HG02870 (cell line): ENCODE measurements around the gene SWI5.
"Not testable (repeated sequence)": the region's sequence is repeated elsewhere in the genome, so short reads cannot be mapped to it uniquely, and the experiment has no call there.

Experiments used
- ATAC-seq: cut with Tn5 transposase; IDR thresholded peaks from one replicate; pipeline ENCODE4 v1.9.1; 2021; ENCODE audit warnings: mild to moderate bottlenecking, moderate library complexity; ENCODE audit not compliant: unreplicated experiment

Gene SWI5

DNA sequence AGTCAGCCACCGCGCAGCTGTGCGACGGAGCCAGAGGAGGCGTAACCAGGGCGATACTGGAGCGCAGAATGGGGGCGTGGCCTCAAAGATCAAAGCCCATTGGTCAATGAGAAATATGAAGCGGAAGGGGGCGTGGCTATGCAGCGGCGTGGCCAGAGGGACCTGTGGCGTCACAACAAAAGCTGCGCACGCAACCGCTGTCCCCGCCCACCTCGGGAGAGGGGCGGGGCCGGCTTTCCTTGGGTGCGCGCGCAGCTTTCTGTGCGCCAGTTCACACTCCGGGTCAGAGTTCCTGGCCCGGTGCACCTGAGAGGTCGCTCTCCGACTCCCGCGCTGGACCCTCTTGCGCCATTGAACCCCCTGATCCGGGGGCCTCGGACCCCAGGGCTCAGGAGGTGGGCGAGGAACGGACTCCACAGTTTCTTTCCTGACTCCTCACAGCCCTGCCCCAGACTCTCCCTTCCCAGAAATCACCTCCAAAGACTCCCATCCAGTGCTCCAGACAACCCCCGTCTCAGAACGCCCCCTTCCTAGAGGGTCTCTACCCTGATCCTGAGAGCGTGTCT lies at the start of gene SWI5:
Gene SWI5 (plus strand): TSS at position 269 of the 566 bp plus-strand sequence.
- peak; percentile 95 for ATAC-seq

DNA sequence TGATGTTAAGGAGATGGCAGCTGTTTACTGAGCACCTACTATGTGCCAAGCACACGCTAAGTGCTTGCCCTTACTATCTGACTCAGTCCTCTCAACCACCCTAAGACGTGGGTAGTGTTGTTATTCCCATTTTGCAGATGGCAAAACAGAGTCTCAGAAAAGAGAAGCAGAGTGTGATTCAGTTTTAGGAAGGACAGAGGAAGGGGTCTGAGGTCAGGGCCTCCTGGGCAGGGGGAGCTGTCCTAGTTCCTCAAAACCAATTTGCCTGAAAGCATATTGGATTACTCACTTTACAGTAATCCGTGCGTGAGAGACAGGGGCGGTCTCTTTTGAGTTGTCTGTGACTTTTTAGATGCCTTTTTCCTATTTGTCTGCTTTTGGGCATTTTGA lies 49.7 kb upstream of the SWI5 start:
- ATAC-seq = no peak

DNA sequence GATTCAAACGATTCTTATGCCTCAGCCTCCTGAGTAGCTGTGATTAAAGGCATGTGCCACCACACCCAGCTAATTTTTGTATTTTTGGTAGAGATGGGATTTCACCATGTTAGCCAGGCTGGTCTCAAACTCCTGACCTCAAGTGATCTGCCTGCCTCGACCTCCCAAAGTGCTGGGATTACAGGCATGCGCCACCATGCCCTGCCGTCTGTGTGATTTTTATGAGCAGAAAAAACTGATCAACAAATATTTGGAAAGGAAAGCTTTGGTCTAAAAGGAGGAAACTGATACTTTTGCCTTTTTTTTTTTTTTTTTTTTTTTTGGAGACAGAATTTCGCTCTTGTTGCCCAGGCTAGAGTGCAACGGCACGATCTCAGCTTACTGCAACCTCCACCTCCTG lies 45.2 kb upstream of the SWI5 start:
- not testable (repeated sequence) for ATAC-seq

DNA sequence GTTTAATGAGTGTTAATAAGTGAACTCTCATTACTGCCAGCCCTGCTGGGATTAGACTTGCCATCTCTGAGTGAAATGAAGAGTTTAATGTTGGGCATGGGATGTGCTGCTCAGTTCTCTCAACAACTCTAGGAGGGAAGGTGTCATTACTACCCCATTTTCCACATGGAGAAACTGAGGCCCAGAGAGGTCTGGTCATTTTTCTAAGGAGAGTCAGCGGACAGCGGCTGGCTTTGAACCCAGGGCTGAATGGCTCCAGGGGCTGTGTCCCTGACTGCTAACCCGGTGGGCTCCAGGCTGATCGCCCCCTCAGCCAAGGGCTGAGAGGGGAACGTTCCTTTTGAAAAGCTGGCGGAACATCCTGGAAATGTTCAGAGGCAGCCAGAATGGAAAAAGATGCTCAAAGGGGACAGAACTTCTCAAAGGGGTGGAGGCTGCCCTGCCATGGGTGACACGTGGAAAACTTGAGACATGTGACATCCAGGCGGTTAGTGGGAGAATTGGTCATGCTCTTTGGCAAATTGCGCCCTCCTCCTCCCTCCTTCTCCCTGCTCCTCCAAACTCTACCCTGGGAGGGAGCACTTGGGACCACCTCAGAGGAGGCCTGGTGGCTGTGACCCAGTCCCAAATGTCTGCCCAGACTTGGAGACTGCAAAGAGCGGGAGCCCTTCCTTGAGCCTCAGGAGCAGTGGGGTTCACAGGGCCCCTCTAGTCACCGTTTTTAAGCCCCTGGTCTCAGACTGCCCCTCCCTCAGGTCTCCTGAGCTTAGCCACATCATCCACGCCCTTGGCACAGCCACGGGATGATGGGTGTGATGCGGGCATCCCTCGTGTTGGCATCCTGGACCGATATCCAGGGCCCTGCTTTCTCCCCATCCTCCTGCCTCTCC lies 44.2 kb upstream of the SWI5 start:
- ATAC-seq = no peak

DNA sequence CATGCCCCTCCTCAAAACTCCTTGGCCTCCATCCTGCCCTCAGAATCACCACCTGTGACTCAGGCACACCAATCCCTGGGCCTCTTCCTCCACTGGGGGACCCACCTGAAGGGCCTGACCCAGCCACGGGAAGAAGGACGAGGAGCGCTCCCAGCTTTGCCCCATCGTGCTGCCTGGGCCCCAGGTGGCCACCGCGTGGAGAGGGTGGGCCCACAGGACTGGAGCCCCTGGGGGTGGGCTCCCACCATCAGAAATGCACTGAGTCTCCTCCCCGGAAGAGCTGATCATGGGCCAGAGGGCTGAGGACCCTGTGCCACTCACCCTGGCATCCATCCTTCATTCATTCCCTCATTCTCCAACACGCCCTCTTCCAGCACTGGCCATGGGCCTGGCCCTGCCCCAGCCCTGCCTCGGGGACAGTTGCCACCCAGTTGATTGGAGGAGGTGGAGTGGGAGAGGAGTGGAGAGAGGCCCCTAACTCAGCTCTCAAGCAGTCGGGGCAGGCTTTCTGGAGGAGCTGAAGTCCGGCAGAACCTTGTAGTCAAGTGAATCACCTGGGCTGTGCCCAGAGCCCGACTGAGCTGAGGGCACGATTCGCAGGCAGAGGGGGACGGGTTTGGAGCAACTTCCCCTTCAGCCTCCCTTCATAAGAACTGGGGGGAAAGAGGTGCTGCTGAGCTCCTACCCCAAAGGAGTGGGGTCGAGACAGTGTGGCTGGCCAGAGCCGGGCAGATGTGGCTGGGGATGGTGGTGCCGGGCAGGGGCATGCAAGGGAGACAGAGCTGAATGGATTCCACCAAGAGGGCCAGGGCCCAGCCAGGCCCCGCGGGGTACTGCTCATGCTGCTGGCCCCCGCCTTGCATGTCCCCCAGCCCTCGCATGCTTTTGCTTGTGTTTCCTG lies 43.3 kb upstream of the SWI5 start:
- ATAC-seq = no peak

- ATAC-seq = no peak
These were observed 42.2 kb upstream of the SWI5 start for GRCh38 chr9:128233817-128234406.

- ATAC-seq = no peak
These were observed 34.0 kb upstream of the SWI5 start for GRCh38 chr9:128242124-128242523.

DNA sequence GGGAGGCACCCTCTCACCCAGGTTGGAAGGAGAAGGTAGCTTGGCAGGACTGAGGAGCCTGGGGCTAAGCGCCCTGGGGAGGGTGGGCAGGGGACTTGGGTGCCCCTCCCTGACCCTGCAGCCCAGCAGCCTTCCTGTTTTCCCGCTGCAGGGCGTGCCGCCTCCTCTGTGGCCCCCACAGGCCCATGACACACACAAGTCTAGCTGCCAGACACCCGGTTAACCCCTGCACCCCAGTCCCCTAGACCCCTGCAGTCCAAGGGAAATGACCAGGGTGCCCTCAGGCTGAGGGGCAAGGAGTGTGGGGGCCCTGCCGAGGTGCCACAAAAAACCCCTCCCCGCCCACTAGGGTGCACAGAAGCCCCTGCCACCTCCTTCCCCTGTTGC lies 33.3 kb upstream of the SWI5 start:
- no peak for ATAC-seq

- no peak for ATAC-seq
These were observed 32.7 kb upstream of the SWI5 start for GRCh38 chr9:128243215-128244018.

DNA sequence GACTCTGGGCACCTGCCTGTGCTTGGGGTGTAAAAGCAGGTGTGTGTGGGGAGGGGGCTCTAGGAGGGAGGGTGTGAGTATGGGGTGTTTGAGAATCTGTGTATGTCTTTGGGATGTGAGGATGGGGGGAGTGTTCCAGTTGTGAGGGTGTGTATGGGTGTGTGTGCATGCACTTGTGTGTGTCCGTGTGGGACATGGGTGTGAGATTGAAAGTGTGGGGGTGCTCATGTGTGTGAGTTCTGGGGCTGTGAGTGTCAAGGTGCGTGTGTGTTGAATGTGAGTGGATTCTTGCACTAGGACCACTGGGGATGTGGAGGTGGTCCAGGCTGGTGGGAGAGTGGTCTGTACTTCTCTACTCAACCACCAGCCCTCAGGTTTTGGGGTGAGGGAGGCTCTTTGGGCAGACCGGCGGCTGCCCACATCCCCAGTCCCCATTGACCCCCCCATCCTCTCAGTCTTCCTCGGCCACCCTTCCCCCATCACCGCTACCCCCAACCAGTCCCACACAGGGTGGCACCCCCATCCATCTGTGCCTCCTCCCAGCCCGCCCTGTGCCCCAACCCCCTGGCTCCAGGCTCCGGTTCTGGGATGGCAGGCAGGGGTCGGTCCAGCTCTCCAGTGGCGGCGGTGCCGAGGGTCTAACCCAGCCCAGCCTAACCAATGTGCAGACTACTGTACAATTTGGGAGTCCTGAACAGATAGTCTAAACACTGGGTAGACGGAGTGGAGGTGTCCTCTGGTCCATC lies 31.8 kb upstream of the SWI5 start:
- ATAC-seq = no peak

- no peak for ATAC-seq
These were observed 31.2 kb upstream of the SWI5 start for GRCh38 chr9:128244837-128245231.

- no peak for ATAC-seq
These were observed 30.5 kb upstream of the SWI5 start for GRCh38 chr9:128245421-128246151.

GRCh38 chr9:128246471-128246870 lies 29.6 kb upstream of the SWI5 start:
- no peak for ATAC-seq

GRCh38 chr9:128247226-128247803 lies 28.8 kb upstream of the SWI5 start:
- no peak for ATAC-seq

DNA sequence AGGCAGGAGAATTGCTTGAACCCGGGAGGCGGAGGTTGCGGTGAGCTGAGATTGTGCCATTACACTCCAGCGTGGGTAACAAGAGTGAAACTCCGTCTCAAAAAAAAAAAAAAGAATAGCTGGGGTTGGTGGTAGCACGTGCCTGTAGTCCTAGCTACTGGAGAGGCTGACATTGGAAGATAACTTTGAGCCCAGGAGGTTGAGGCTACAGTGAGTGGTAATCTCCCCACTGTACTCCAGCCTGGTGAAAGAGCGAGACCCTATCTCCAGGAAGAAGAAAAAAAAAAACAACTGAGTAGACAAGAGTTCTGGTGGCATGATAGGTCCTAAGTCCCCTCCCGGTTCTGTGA lies 26.5 kb upstream of the SWI5 start:
- no peak for ATAC-seq

DNA sequence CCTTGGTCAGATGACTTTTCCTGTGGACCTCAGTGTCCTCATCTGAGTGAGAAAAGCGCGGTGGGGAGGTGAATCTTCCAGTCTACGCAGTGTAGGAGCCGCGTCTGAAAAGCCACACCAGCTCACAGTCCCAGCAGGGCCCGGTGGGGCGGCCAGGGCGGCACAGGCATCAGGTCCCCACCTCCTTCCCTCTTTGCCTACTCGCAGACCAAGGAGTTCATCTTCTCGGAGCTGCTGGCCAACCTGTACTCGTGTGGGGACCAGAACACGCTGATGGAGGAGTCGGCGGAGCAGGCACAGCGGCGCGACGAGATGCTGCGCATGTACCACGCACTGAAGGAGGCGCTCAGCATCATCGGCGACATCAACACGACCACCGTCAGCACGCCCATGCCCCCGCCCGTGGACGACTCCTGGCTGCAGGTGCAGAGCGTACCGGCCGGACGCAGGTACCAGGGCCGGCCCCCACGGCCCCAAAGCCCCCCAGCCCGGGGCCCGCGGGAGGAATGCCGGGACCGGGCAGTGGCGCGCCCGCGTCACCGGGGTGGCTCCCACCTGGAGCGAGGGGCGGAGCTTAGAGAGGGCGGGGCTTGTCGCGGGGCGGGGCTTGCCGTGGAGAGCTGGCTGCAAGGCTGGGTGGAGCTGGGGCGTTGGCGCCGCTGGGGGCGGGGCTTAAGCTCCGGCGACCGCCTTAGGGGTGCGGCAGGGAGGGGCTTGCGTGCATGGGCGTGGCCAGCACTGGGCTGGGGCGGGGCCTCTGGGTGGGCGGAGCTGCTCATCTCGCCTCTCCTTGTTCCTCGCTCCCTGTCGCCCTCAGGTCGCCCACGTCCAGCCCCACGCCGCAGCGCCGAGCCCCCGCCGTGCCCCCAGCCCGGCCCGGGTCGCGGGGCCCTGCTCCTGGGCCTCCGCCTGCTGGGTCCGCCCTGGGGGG lies 25.9 kb upstream of the SWI5 start:
- peak; percentile 78 for ATAC-seq

DNA sequence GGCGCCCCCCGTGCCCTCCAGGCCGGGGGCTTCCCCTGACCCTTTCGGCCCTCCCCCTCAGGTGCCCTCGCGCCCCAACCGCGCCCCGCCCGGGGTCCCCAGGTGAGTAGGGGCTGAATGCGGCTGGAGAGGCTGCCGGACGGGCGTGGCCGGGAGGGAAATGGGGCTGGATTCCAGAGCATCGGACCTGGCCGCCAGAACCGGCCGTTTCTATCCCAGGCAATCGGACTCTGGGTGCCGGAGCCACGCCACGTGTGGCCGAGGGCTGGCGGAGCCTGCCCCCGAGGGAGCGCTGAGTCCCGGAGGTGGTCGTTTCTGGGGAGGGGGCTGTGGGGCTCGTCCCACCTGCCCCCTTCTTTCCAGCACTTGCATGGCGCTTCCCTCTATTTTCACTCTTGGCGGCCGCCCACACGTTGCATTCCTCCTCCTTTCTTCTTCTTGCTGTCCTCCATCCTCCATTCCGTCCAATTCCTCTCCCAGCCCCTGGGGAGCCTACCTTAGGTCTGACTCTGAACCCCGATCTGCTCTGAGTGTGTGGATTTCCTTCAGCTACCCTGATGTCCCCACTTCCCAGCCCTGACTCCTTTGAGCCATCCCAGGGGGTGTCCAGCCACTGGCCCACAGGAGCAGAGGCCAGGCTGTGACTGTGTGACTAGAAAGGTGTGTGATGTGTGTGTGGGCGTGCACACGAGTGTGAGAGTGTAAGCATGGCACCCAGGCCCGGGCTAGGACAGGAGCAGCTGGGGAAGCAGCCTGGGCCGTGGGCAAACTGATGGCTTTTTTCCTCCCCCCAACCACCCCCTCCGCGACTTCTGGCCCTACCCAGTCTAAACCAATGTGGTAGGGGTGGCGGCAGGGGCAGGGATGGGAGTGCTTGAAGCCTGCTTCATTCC lies 25.0 kb upstream of the SWI5 start:
- ATAC-seq = no peak
